Hepatic stellate cell (primary cell): Measurements from ENCODE around the gene GXYLT2.

Experiments used
- DNase-seq: peaks from one replicate; pipeline ENCODE4 v3.0.0; 2011; ENCODE audit warnings: low spot score

The GXYLT2 gene

DNA sequence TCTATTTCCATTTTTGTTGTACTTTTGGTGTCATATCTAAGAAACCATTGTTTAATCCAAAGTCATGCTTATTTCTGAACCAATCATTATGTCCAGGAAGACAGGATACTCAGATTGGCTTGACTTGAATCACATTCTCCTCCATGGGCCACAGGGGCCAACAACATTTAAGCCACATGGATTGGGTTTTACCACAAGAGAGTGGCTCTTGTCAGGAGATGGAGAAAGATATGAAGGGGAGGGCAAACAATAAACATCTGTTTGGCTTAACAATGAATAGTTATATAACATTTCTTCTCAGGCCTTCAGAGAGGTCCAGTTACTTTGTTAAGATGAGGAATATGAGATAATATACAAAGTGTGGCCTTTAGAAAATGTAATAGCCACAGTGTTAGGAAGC is 44.6 kb downstream of the GXYLT2 start:
- no peak for DNase-seq

GRCh38 chr3:72938471-72939265 is 50.8 kb downstream of the GXYLT2 start:
- peak; percentile 76 for DNase-seq

- DNase-seq: no peak
These were observed 53.4 kb downstream of the GXYLT2 start for GRCh38 chr3:72941245-72941644.

DNA sequence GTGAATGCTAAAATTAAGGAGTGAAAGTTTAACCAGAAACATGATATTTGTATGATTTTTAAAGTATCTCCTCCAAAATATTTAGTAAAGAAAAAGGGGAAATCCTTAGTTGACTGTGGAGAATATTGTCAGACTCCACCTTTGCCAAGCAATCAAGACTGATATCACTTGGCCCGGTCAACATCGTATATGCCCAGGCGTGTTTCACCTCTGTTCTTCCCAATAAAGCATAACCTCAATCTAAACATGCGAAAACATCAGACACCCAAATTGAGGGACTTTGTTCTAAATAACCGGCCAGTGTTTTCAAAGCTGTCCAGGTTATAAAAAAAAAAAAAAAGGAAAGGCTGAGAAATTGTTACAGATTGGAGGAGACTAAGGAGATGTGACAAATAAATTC is 54.6 kb downstream of the GXYLT2 start:
- no peak for DNase-seq

DNA sequence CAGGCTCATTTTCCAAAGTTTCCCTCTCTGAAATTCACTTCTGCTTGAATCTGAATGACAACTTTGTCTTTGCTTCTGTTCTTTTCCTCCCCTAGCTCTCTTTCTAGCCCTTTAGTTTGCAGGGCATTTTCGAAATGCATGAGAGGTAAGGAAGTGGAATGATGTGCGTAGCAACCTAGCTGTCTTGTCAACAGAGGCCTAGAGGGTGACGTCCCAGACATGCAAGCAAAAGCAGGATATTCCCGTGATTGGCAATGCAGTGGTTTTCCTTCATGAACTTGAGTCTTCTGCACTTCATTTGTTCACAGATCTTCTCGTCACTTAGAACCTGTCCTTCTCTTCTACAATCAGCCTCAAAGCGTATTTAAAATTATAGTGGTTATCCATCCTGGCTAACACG is 56.9 kb downstream of the GXYLT2 start:
- DNase-seq: no peak

DNA sequence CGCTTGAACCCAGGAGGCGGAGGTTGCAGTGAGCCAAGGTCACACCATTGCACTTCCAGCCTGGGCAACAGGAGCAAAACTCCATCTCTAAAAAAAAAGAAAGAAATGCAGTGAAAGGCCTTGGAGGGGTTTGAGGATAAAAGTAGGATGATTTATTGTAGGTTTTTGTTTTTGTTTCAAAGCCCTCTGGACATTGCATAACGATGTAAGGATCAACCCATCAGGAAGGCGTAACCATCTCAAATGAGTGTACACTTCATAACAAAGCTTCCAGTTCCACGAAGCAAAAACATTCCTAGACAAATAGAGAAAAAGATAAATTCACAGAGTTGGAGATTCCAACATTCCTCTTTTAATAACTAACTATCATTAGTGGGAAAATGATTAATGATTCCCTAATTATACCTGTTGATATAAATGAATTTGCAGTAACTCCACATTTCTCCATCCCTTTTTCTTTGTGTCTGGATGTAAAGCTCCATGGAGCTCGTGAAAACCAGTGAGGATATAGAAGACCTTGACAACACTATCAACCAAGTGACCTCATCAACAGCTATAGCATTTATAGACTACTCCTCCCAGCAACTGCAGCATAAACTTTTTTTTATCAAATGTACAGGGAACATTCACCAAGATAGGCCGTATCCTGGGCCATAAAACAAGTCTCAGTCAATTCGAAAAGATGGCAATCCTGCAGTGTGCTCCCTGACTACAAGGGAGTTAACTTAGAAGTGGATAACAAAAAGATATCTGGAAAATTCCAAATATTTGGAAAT is 60.1 kb downstream of the GXYLT2 start:
- DNase-seq: no peak

DNA sequence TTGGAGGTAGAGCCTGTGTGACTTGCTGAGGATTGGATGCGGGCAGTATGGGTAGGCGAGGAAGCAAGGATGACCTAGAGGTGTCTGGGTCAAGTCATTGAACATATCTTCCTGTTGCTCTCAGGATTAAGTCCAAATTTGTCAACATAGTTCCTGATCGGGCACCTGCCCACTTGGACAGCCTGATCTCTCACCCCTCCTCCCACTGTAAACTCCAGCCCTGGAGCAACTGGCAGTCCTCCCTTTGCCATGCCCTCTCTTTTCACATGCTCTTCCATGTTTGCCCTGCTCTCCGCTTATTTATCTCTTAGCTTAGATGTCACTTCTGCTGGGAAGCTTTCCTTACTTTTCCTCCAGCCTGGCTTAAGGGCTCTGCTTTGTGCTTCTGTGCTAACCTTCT is 61.2 kb downstream of the GXYLT2 start:
- no peak for DNase-seq

GRCh38 chr3:72950372-72950771 is 62.5 kb downstream of the GXYLT2 start:
- no peak for DNase-seq

DNA sequence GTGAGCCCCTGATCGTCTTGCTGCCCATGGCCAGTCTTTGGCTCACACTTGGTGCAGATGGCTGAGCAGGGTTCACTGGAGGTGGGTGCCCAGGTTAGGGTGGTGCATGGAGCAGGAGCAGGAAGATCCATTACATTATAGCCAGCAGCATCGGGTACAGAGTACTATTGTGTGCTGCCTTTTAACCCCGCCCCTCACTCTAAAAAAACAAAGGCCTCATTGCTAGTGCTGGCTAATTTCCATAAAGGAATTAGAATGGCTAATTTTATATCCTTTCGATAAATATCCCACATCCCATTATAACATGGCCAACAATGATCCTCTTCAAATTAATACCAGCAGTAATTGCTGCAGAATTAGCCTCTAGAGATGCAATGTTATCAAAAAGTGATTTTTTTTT is 63.0 kb downstream of the GXYLT2 start:
- DNase-seq: no peak

DNA sequence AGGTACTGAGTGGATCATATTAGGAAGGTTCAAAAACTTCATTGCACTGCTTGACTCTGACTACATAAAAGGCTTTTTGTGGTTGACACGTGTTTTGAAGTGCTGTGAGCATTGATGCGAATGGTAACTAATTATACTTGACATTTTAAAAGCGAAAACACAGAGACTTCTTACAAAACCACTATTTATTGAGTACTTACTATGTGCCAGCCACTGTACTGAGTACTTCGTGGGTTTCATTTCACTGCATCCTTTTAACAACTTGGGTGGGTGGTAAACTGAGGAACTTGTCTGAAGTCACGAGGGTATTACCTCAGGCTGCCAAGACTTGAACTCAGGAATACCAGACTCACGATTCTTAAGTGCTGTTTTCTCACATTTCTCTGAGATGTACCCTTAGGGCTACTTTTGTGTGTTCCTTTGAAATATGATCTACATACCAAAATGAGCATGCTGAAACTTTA is 63.4 kb downstream of the GXYLT2 start:
- no peak for DNase-seq

GRCh38 chr3:72953325-72953956 is 65.6 kb downstream of the GXYLT2 start:
- DNase-seq: no peak

DNA sequence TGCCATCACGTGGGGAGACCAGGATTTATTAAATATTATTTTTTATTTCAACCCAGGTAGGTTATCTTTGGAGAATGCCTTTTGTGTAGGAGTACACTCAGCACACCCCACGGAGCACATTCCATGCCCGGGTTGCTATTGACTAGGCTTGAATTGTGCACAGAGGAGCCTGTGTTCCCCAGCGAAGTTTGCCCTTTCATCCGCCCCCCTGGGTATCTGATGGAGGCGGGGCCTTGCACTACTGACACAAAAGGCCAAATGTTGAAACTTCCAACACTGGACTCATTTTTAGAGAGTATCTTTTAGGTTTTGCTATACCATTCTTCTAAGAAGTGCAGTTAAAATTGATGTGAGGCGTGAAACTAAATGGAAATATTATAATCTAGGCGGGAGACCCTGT is 69.5 kb downstream of the GXYLT2 start:
- DNase-seq: no peak

DNA sequence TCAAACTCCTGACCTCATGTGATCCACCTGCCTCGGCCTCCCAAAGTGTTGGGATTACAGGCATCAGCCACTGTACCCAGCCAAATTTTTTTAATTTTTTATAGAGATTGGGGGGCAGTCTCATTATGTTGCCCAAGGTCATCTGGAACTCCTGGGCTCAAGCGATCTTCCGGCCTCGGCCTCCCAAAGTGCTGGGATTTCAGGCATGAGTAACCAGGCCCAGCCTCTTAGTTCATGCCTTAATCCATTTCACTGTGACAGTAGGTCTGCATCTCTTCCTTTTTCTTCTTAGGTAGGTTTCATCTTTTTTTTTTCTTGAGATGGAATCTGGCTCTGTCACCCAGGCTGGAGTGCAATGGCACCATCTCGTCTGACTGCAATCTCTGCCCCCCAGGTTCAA is 71.5 kb downstream of the GXYLT2 start:
- no peak for DNase-seq

DNA sequence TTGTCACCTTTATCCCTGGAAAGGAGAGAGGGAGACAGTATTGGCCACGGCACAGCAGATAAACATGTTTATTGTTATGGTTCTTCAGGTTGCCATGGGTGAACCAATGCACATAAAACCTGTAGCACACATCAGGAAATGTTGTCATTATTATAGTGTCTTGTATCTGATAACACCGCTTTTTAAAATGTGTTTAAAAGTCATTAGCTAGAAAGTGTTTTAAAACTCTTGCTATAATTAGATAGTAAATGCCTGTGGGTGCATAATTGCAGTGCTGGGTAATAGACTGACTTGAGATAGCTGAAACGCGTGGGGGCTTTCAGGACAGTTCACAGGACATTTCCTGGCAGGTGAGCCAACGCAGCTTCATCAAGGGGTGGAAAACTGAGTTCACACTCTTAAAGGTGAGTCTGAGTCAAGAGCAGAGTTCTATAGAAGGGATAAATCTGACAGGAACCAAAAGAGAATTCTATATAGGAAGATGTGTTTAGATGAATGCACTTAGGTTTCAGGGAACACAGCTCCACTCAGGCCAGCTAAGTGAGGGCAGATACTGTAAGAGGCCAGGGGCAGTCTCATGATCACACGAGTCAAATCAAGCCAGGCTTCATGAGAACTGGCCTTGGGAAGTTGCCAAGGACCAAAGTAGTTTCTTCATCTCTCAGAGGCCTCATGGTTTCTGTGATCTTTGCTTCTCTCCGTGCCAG is 73.1 kb downstream of the GXYLT2 start:
- DNase-seq: no peak

DNA sequence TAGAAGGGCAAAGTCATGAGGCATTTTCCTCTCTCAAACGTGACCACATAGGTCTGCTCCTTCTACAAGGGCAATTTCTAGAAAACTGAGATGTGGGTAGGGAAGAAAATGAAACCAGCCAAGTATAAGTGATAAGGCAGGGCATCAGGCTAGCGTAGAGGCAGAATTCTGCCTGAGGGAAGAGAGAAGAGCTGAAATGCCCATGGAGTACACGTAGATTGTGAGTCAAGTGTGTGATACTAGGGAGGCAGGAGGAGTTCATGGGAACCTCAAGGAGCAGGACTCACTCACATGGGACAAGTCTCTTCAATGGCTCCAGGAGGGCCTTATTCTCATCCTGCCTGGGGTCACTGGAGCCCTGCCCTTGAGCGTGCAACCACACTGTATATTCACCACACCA is 73.9 kb downstream of the GXYLT2 start:
- no peak for DNase-seq

GRCh38 chr3:72962317-72962716 is 74.5 kb downstream of the GXYLT2 start:
- DNase-seq: no peak

DNA sequence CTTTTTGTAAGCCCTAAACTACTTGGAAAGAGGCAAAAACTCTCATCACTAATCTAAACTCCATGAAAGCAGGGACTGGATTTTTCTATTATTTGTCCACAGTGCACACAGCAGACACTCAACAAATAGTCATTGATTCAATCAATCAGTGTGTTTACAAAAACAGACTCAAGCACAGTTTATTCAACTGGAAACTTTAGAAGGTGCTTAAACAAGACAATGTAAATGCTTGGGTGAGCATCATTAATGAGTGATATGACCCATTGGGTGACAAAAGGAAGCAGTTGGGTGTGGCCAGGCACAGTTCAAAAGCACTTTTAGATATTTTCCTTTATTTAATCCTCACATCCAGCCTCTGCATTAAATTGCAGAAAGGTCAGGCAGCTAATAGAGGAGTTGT is 76.8 kb downstream of the GXYLT2 start:
- DNase-seq: no peak

DNA sequence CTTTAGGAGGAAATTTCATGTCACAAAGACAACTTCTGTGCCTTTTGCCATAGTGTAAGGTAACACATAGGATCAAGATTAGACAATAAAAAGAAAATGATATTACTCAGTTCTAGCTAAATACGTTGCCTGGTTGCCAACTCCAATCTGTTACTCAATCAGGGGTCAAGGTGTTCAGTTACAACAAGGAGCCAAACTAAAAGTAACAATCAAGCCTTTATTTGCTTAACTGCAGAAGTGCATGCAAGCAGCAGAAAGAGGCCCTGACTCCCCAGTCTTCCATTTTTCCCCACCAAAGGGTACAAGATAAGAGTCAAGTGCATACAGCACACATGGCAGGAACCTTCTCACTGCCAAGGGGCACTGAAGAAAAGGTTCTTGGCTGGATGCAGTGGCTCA is 80.4 kb downstream of the GXYLT2 start:
- no peak for DNase-seq

GRCh38 chr3:72969766-72970165 is 81.9 kb downstream of the GXYLT2 start:
- DNase-seq: no peak

DNA sequence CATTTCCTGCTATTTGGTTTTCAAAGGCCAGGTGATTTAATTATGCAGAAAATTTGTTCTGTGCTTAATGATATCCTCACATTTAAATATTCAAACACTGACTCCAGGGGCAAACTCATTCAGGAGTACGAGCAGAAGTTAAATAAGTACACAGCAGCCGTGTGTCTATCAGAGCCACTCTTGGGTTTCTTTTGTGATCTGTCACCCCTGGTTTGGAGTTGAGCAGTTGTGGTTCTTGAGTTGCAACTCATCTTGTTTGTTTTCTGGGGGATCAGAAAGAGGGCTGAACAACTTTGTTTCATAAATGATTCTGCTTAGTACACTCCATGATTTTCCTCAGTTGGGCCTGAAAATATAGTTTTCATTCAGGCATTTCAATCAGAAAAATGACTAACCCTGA is 83.1 kb downstream of the GXYLT2 start:
- no peak for DNase-seq

DNA sequence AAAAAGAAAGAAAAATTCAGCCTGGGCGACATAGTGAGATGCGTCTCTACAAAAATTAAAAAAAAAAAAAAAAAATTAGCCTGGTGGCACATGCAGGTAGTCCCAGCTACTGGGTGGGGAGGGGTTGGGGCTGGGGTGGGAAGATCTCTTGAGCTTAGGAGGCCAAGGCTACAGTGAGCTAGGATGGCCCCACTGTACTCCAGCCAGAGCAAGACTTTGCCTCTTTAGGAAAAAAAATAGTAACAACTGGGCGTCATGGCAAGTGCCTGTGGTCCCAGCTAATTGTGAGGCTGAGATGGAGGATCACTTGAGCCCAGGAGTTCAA is 84.8 kb downstream of the GXYLT2 start:
- no peak for DNase-seq

DNA sequence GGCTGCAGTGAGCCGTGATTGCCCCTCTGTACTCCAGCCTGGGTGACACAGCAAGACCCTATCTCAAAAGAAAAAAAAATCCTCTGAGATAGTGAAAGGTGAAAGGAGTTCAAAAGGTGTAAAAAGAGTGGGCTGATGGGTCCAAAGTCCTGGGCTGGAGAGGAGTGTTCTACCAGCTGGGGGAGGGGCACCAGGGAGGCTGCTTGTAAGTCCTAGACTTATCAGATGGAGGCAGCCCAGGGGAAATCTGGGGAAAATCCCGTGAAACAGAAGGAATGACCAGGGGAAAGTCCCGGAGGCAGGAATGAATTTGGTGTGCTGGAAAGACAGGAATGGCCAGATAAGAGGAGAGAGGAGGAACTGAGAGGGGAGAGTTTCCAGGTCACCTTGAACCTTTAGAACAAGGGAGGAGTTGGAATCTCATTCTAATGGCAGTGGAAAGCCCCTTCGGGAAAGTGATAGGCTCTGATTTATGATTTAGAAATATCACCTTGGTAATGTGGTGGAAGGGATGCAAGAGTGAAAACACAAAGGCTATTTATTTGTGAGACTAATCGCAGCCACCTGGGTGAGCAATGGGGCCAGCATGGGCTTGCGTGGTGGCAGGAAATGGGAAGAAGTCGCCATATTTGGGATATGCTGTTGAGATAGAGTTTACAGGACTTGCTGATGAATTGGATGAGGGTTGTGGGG is 85.3 kb downstream of the GXYLT2 start:
- DNase-seq: no peak
